Thymus (tissue), 14 donors: Measurements from ENCODE around the gene MAX. TPM values are rescaled to one million over a fixed set of nuclear protein-coding genes. Genes with fewer than 3 reads are reported as not detected.

Source experiments
- DNase-seq, 9 donors: peaks; one replicate each; pipeline ENCODE4 v3.0.0-alpha.2; 2013; ENCODE audit warnings: low spot score in 9 of 9, low read depth in 6 of 9, missing footprints in 1 of 9
- H3K27ac ChIP-seq, 2 donors: one replicate each; pipeline ENCODE4 v1.5.1; 2013; ENCODE audit warnings: control low read depth in 1 of 2, low read depth in 1 of 2, low read length in 1 of 2, mild to moderate bottlenecking in 1 of 2, moderate library complexity in 1 of 2
- H3K27me3 ChIP-seq, 2 donors: one replicate each; pipeline ENCODE4 v1.5.1; 2013; ENCODE audit warnings: low read length in 1 of 2; ENCODE audit not compliant: control insufficient read depth in 2 of 2, insufficient read depth in 1 of 2
- H3K36me3 ChIP-seq, 2 donors: one replicate each; pipeline ENCODE4 v1.5.1; 2013; ENCODE audit warnings: low read length in 1 of 2, mild to moderate bottlenecking in 1 of 2, moderate library complexity in 1 of 2; ENCODE audit not compliant: control insufficient read depth in 2 of 2, insufficient read depth in 2 of 2
- H3K4me1 ChIP-seq, 2 donors: one replicate each; pipeline ENCODE4 v1.5.1; 2013; ENCODE audit warnings: low read length in 2 of 2; ENCODE audit not compliant: control insufficient read depth in 2 of 2, insufficient read depth in 2 of 2
- H3K4me3 ChIP-seq, 2 donors: one replicate each; pipeline ENCODE4 v1.5.1; 2013; ENCODE audit warnings: low read length in 2 of 2, control low read depth in 1 of 2, mild to moderate bottlenecking in 1 of 2
- H3K9me3 ChIP-seq, 2 donors: one replicate each; pipeline ENCODE4 v1.5.1; 2013; ENCODE audit warnings: low read length in 1 of 2, mild to moderate bottlenecking in 1 of 2; ENCODE audit not compliant: control insufficient read depth in 2 of 2, insufficient read depth in 1 of 2
- WGBS: extraction: QIAGEN DNeasy Blood & Tissue Kit; methylation state at CpG from one replicate; pipeline ENCODE4 v1.1.7; 2013; 5-methylcytosine and 5-hydroxymethylcytosine counted together
- long read RNA-seq, 10 donors: transcript quantifications; one replicate each; lab custom pipeline, GENCODE V29; 2026
- polyA plus RNA-seq: library from polyadenylated mRNA; stranded (reverse); fragments of 200-250 nt; gene quantifications from one replicate; pipeline ENCODE4 v1.2.3, GENCODE V29; 2013
- total RNA-seq: library from RNA; stranded (reverse); fragments of 120-200 nt; gene quantifications from one replicate; pipeline ENCODE4 v1.2.4, GENCODE V29; 2013
- donor health status: healthy.

MAX gene
- 61.5 TPM for total RNA-seq
- 104 TPM for polyA plus RNA-seq
- long read RNA-seq, donor 1, partial matches to known transcripts: 0 of 3 reads
- long read RNA-seq, donor 1, other reads (novel, unspliced or antisense): 0 of 3 reads
- long read RNA-seq, donor 2: 0 reads
- long read RNA-seq, donor 3, transcript MAX-204 (4 exons, 1,973 nt): minor isoform, 16 of 52 reads
- long read RNA-seq, donor 3, transcript MAX-202 (4 exons, 3,155 nt): minor isoform, 6 of 52 reads
- long read RNA-seq, donor 3, transcript MAX-205 (5 exons, 1,546 nt): major isoform, 22 of 52 reads
- long read RNA-seq, donor 3, partial matches to known transcripts: 0 of 52 reads
- long read RNA-seq, donor 3, other reads (novel, unspliced or antisense): 0 of 52 reads
- long read RNA-seq, donor 4, transcript MAX-204 (4 exons, 1,973 nt): major isoform, 8 of 31 reads
- long read RNA-seq, donor 4, transcript MAX-205 (5 exons, 1,546 nt): major isoform, 8 of 31 reads
- long read RNA-seq, donor 4, partial matches to known transcripts: 0 of 31 reads
- long read RNA-seq, donor 4, other reads (novel, unspliced or antisense): 5 of 31 reads
- long read RNA-seq, donor 5, transcript MAX-202 (4 exons, 3,155 nt): minor isoform, 7 of 88 reads
- long read RNA-seq, donor 5, transcript MAX-204 (4 exons, 1,973 nt): minor isoform, 25 of 88 reads
- long read RNA-seq, donor 5, transcript MAX-205 (5 exons, 1,546 nt): major isoform, 28 of 88 reads
- long read RNA-seq, donor 5, partial matches to known transcripts: 7 of 88 reads
- long read RNA-seq, donor 5, other reads (novel, unspliced or antisense): 11 of 88 reads
- long read RNA-seq, donor 6, transcript MAX-213 (3 exons, 585 nt): minor isoform, 5 of 33 reads
- long read RNA-seq, donor 6, transcript MAX-204 (4 exons, 1,973 nt): major isoform, 12 of 33 reads
- long read RNA-seq, donor 6, transcript MAX-205 (5 exons, 1,546 nt): major isoform, 12 of 33 reads
- long read RNA-seq, donor 6, partial matches to known transcripts: 0 of 33 reads
- long read RNA-seq, donor 6, other reads (novel, unspliced or antisense): 0 of 33 reads
- long read RNA-seq, donor 7, transcript MAX-204 (4 exons, 1,973 nt): major isoform, 19 of 51 reads
- long read RNA-seq, donor 7, transcript MAX-205 (5 exons, 1,546 nt): major isoform, 19 of 51 reads
- long read RNA-seq, donor 7, partial matches to known transcripts: 5 of 51 reads
- long read RNA-seq, donor 7, other reads (novel, unspliced or antisense): 0 of 51 reads
- long read RNA-seq, donor 8, transcript MAX-205 (5 exons, 1,546 nt): minor isoform, 14 of 35 reads
- long read RNA-seq, donor 8, transcript MAX-204 (4 exons, 1,973 nt): major isoform, 19 of 35 reads
- long read RNA-seq, donor 8, partial matches to known transcripts: 0 of 35 reads
- long read RNA-seq, donor 8, other reads (novel, unspliced or antisense): 0 of 35 reads
- long read RNA-seq, donor 9, transcript MAX-204 (4 exons, 1,973 nt): minor isoform, 6 of 29 reads
- long read RNA-seq, donor 9, transcript MAX-205 (5 exons, 1,546 nt): major isoform, 9 of 29 reads
- long read RNA-seq, donor 9, transcript MAX-213 (3 exons, 585 nt): major isoform, 9 of 29 reads
- long read RNA-seq, donor 9, partial matches to known transcripts: 0 of 29 reads
- long read RNA-seq, donor 9, other reads (novel, unspliced or antisense): 0 of 29 reads
- long read RNA-seq, donor 10, transcript MAX-205 (5 exons, 1,546 nt): minor isoform, 18 of 53 reads
- long read RNA-seq, donor 10, transcript MAX-204 (4 exons, 1,973 nt): major isoform, 21 of 53 reads
- long read RNA-seq, donor 10, partial matches to known transcripts: 6 of 53 reads
- long read RNA-seq, donor 10, other reads (novel, unspliced or antisense): 0 of 53 reads

GRCh38 chr14:65102441-65103149 is at the start of gene MAX:
MAX (minus strand) TSS chr14:65102517; CDS start chr14:65102339, 178 bp downstream.
- Histone ChIP-seq H3K4me3 (peak within 1 kb of the TSS; percentile 92 to 96), H3K4me1 (peaks cover 4 to 14% of the 10 kb centered on the region in 2 donors), H3K9me3 (no peaks in the 10 kb centered on the region), H3K27ac (peak within 1 kb of the TSS; percentile 99 to 100), H3K36me3 (peaks cover 0 to 4% of the 10 kb centered on the region in 2 donors), H3K27me3 (no peaks in the 10 kb centered on the region)
- under 1% methylated on average over 61 of the region's 61 CpGs for WGBS
- peak; percentile 82 to 99 (median 94) for DNase-seq

GRCh38 chr14:65151609-65151956 is 49.3 kb upstream of the MAX start:
- Histone ChIP-seq H3K27ac (no peak overlapping the region), H3K27me3 (no peaks in the 10 kb centered on the region), H3K4me3 (no peak overlapping the region), H3K36me3 (no peaks in the 10 kb centered on the region), H3K4me1 (peaks cover 0 to 4% of the 10 kb centered on the region in 2 donors), H3K9me3 (peaks cover 0 to 2% of the 10 kb centered on the region in 2 donors)
- 87% methylated on average over 6 of the region's 6 CpGs for WGBS
- no peak for DNase-seq

GRCh38 chr14:65150898-65151608 is 48.7 kb upstream of the MAX start:
- Histone ChIP-seq H3K27me3 (no peaks in the 10 kb centered on the region), H3K4me1 (no peaks in the 10 kb centered on the region), H3K4me3 (no peak overlapping the region), H3K9me3 (no peaks in the 10 kb centered on the region), H3K36me3 (no peaks in the 10 kb centered on the region), H3K27ac (no peak overlapping the region)
- WGBS: 97% methylated on average over 8 of the region's 8 CpGs
- DNase-seq: no peak

GRCh38 chr14:65149116-65149515 is 46.8 kb upstream of the MAX start:
- no peaks in the 10 kb centered on the region for H3K4me1 ChIP-seq
- no peak for DNase-seq
- H3K36me3 ChIP-seq: no peaks in the 10 kb centered on the region
- 97% methylated on average over 4 of the region's 4 CpGs for WGBS
- no peak overlapping the region for H3K4me3 ChIP-seq
- H3K9me3 ChIP-seq: no peaks in the 10 kb centered on the region
- H3K27ac ChIP-seq: no peak overlapping the region
- H3K27me3 ChIP-seq: peaks cover 0 to 2% of the 10 kb centered on the region in 2 donors

- DNase-seq: no peak
- H3K4me3 ChIP-seq: no peak overlapping the region
- no peaks in the 10 kb centered on the region for H3K4me1 ChIP-seq
- H3K36me3 ChIP-seq: no peaks in the 10 kb centered on the region
- H3K27ac ChIP-seq: no peak overlapping the region
- no peaks in the 10 kb centered on the region for H3K9me3 ChIP-seq
- WGBS: 96% methylated on average over 8 of the region's 8 CpGs
- peaks cover 0 to 4% of the 10 kb centered on the region in 2 donors for H3K27me3 ChIP-seq
These were observed 41.9 kb upstream of the MAX start for GRCh38 chr14:65144170-65144569.

- Histone ChIP-seq H3K27me3 (peaks cover 0 to 4% of the 10 kb centered on the region in 2 donors), H3K4me3 (no peak overlapping the region), H3K4me1 (no peaks in the 10 kb centered on the region), H3K9me3 (no peaks in the 10 kb centered on the region), H3K36me3 (no peaks in the 10 kb centered on the region), H3K27ac (no peak overlapping the region)
- no peak for DNase-seq
- 96% methylated on average over 8 of the region's 8 CpGs for WGBS
These were observed 40.8 kb upstream of the MAX start for GRCh38 chr14:65142914-65143625.

- 95% methylated on average over 4 of the region's 4 CpGs for WGBS
These were observed 40.1 kb upstream of the MAX start for GRCh38 chr14:65142429-65142828.

More at GRCh38 chr14:65142429-65142828, 40.1 kb upstream of the MAX start:
- H3K4me1 ChIP-seq: no peaks in the 10 kb centered on the region
- H3K4me3 ChIP-seq: no peak overlapping the region
- H3K36me3 ChIP-seq: no peaks in the 10 kb centered on the region
- DNase-seq: no peak
- H3K9me3 ChIP-seq: no peaks in the 10 kb centered on the region
- H3K27ac ChIP-seq: no peak overlapping the region
- H3K27me3 ChIP-seq: peaks cover 0 to 4% of the 10 kb centered on the region in 2 donors
